ENCODE results near the gene CYP27C1.

- TF ChIP-seq CTCF (IDR thresholded peaks at IDR 0.05) (no peak), POLR2A (IDR thresholded peaks at IDR 0.05) (no peak)
Measured at GRCh38 chr2:127228102-127228501, 8.0 kb upstream of the CYP27C1 start.
